ENCODE data around the gene NISCH.

NISCH gene

GRCh38 chr3:52447512-52448355 is 7.7 kb upstream of the NISCH start:
- DNase-seq (ENCODE audit: low read depth), result no peak

- DNase-seq (ENCODE audit: low read depth), result no peak
Observed at GRCh38 chr3:52450489-52451236, 4.7 kb upstream of the NISCH start.

GRCh38 chr3:52451237-52452083 is 3.9 kb upstream of the NISCH start:
- no peak for DNase-seq (ENCODE audit: low read depth)

- DNase-seq (ENCODE audit: low read depth), result no peak
Observed at GRCh38 chr3:52452126-52452525, 3.3 kb upstream of the NISCH start.

- DNase-seq (ENCODE audit: low read depth), result no peak
Observed at GRCh38 chr3:52452570-52453221, 2.7 kb upstream of the NISCH start.

GRCh38 chr3:52453496-52454249 is 1.7 kb upstream of the NISCH start, which contains the start of gene TNNC1:
Gene TNNC1 (minus strand): TSS chr3:52454041. CDS start chr3:52454015, 26 bp downstream.
- no peak for DNase-seq (ENCODE audit: low read depth)

GRCh38 chr3:52454250-52454937 is 1.0 kb upstream of the NISCH start:
- DNase-seq (ENCODE audit: low read depth), result no peak

GRCh38 chr3:52454938-52455282 is 494 bp upstream of the NISCH start:
- no peak for DNase-seq (ENCODE audit: low read depth)

- DNase-seq (ENCODE audit: low read depth), result no peak
Observed at GRCh38 chr3:52456169-52456799, 880 bp downstream of the NISCH start.

- no peak for DNase-seq (ENCODE audit: low read depth)
Observed at GRCh38 chr3:52456800-52457183, 1.4 kb downstream of the NISCH start.

GRCh38 chr3:52458031-52458760 is 2.8 kb downstream of the NISCH start:
- DNase-seq (ENCODE audit: low read depth), result no peak

GRCh38 chr3:52458770-52459545 is 3.6 kb downstream of the NISCH start:
- DNase-seq (ENCODE audit: low read depth), result no peak

GRCh38 chr3:52461874-52462273 is 6.5 kb downstream of the NISCH start:
- no peak for DNase-seq (ENCODE audit: low read depth)

- DNase-seq (ENCODE audit: low read depth), result no peak
Observed at GRCh38 chr3:52463416-52463815, 8.0 kb downstream of the NISCH start.

GRCh38 chr3:52468336-52468735 is 12.9 kb downstream of the NISCH start:
- no peak for DNase-seq (ENCODE audit: low read depth)

GRCh38 chr3:52469001-52469400 is 13.6 kb downstream of the NISCH start:
- DNase-seq (ENCODE audit: low read depth), result no peak

GRCh38 chr3:52470920-52471319 is 15.5 kb downstream of the NISCH start:
- no peak for DNase-seq (ENCODE audit: low read depth)

GRCh38 chr3:52471371-52472238 is 16.2 kb downstream of the NISCH start:
- DNase-seq (ENCODE audit: low read depth), result no peak

Data from activated T-cell treated with anti-CD3 and anti-CD28 coated beads for 24 hours (primary cell).